Stimulated activated naive CD4-positive, alpha-beta T cell treated with Interleukin-2 at 50 U/mL for 16 hours (primary cell): ENCODE measurements around the gene DUOX2.
"Not testable (repeated sequence)": the region's sequence is repeated elsewhere in the genome, so short reads cannot be mapped to it uniquely, and the experiment has no call there.

Experiments used
- DNase-seq: peaks from one replicate; lab custom pipeline; 2025; lab: John Stamatoyannopoulos, UW

The DUOX2 gene

DNA sequence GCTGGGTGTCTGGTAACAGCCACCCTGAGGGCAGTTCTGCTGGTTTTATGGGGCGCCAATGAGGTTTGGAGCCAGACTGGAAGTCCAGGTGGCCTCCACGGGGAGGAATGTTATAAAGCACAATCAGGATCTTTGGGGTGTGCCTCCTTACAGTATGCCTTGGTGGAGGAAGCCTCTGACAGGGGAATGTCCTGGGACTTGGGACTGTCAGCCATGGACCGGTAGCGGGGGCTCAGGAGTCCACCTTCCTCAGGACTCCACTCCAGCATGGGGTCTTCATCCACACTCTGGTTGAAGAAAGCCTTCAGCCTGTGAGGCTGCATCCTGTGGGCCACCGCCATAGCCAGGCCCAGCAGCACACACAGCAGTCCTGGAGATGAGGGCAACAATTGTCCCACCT, 5.0 kb upstream of the DUOX2 start:
- DNase-seq, result no peak

DNA sequence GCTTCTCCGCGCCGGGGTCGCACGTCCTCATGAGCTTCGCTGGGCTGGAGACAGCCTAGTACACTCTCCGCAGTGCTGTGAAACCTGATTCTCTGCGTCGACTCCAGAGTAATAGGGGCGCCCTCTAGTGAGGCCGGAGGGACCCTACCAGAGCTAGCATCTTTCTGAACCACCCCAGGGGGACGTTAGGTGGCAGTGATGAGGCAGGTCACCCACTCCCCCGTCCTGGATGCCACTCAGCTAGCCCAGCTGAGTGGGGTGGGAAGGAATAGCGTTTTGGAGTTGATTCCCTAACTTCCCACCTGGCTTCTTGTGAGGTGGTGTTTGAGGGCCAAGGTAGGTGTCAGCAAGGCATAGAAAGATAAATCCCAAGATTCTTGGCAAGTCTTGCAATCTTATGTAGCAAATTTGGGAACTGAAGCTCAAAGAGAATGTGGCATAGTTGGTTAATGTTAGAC, 4.2 kb upstream of the DUOX2 start:
- DNase-seq, result peak; percentile 78

DNA sequence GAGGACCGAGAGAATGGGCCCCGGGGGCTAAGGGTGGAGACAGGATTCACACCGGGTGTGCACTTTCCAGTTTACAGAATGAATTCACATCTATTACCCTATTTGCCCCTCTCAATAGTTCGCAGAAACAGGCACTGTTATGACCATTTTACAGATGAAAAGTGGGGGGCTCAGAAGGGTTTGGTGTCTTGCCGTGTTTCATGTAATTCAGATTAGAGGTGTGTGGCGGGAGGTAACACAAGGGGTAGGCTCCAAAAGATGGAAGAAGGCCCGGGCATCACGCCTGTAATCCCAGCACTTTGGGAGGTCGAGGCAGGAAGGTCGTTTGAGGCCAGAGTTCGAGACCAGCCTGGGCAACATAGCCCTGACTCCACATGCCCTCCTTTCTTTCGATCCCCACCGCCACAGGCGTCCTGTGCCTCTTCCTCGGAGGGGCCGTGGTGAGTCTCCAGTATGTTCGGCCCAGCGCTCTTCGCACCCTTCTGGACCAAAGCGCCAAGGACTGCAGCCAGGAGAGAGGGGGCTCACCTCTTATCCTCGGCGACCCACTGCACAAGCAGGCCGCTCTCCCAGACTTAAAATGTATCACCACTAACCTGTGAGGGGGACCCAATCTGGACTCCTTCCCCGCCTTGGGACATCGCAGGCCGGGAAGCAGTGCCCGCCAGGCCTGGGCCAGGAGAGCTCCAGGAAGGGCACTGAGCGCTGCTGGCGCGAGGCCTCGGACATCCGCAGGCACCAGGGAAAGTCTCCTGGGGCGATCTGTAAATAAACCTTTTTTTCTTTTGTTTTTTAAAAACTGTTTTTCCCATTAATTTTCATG, 3.5 kb upstream of the DUOX2 start:
- no peak for DNase-seq

DNA sequence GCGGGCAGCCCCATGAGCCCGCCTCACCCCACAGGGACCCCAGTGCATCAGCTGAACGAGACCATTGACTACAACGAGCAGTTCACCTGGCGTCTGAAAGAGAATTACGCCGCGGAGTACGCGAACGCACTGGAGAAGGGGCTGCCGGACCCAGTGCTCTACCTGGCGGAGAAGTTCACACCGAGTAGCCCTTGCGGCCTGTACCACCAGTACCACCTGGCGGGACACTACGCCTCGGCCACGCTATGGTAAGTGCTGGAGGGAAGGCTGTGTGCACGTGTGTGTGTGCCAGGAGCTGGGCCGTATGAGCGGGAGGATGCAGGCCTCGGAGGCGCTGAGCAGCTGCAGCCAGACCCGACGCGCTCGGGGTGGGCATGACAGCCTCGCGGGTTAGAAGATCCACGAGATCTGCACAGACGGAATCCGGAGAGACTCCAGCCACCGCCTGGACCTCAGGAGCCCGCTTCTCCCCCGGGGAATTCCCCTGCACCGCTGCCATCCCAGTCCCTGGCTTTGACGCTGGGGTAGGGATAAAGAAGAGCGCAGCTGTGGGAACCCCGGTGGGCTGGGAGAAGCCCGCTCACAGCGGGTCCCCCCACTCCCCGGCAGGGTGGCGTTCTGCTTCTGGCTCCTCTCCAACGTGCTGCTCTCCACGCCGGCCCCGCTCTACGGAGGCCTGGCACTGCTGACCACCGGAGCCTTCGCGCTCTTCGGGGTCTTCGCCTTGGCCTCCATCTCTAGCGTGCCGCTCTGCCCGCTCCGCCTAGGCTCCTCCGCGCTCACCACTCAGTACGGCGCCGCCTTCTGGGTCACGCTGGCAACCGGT, 2.7 kb upstream of the DUOX2 start:
- no peak for DNase-seq

DNA sequence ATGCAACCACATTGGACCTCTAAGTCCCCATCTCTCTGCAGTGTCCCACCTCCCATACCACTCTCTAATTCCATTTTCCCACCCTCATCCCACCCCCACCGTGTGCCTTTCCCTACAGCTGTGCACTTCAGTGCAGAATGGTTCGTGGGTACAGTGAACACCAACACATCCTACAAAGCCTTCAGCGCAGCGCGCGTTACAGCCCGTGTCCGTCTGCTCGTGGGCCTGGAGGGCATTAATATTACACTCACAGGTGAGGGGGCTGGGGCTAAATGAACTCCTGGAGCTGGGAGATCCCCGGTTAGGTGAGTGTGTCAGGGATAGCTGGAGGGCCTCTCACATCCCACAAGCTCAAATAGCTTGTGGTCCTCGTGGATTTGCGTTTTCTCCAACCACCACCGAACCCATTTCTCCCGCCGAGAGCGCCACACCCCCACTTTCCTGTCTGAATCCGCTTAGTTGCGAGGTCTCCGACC, 2.1 kb upstream of the DUOX2 start:
- DNase-seq, result no peak

DNA sequence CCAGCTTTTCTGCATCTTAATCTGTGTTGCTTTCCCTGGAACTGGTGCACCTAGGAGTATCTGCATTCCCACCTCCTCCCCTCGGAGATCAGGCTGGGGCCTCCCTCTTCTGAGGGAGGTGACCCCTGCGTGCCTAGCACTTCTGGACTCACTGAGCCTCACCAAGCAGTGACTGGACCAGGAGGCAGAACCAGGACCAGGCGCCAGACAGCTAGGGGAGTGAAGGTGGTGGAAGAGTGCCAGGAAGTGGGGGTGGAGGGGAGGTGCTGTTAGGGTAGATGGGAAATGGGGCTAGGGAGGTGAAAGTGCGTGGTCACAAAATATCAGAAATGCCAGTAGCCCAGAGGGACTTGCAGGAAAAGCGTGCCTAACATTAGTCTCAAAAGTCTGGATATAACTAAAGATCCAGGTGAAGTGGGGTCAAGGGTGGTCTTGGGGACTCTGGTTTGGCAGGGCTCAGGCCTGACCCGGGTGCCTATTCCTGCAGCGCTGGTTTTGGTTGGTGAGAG, 1.4 kb upstream of the DUOX2 start:
- DNase-seq, result no peak

DNA sequence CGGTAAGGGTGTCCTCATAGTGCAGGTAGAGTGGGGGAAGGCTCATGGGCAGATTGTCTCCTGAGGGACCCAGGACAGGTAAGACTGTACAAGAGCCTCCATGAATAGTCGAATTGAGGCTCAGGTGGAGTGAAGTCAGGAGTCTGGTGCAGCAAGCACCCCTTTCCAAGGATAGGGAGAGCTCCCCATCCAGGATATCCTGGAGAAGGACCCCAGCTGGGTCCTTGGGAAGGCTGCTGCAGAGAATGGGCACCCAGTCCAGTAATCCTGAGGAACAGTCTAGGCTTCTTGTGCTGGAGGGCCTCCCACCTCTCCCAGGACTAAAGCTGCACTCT, 746 bp upstream of the DUOX2 start:
- no peak for DNase-seq

DNA sequence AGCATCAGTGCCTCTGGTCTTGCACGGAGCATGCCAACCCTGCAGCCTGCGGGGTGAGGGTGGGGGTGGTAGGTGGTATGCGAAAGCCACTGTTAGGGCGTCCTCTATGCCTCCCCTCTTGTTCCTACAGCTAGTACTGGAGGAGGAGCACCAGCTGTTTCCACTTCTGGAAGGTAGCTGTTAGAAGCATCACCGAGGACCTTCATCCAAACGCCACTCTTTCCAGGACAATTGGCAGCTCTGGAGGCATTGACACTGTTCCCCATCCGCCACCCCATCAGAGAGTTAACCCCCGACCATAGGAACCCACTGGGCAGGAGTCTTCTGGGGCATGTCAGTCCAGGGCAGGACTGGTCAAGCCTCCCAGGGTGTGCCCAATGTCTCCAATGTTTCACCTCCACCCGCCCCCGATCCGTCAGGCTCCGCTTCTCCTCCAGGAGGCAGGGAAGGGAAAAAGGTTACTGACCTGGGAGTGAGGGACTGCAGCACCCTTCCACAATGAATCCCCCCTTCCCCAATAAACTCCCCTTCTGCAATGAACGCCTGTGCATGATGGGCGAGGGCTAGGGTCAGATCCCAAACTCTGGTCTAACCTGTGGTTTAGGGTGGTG, 487 bp downstream of the DUOX2 start:
- no peak for DNase-seq

DNA sequence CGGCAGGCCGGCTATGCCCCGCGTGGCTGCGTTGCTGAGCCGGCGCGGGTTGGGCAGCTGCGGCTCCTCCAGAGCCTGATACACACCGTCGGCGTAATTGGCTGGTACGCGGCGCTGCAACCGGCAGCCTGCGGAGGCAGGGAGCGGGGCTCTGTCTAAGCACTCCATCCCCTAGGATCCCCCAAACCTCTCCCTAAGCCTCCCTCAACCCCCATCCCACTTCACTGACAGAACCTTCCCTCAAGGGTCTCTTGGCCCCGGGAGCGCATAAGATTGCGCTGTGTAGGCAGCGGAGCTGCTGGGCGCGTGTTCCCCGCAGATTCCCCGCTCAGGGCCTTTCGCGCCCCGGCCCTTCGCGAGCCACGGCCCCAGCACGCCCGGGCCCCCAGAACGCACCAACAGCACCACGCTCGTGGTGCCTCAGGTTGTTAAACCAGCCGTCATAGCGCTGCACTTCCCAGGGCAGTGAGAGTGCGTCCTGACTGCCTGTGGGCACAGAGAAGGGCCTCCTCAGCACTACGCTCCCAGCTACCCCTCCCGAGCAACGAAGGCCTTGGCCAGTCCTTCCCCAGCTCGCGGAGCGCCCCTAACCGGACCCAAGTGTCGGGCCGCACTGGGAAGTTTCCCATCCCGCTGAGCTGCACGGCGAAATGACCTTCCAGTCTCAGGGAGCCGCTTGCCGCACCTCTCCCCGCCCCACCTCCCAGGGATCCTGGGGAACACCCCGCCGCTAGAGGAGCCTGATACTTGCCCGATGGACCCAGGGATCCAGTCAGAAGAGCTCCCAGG, 1.2 kb downstream of the DUOX2 start:
- DNase-seq, result no peak

DNA sequence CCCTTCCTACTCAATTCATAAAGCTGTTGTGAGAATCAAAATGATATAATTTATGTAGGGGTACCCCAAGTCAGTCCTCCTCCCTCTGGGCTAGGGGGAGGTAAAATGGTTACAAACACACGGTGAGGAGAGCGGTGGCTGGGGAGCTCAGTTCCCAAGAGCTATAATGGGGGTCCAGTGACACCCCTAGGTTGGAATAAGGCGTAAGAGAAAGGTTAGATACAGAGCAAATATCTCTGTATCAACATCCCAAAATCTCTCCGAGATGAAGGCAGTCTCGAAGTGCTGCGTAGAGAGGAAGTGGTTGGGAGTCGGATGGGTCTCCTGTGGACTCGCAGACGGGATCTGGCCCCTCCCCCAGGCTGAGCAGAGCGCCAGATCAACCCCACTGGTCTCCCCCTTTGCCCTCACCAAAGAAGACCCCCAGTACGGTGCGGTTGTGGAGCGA, 1.8 kb downstream of the DUOX2 start:
- no peak for DNase-seq

DNA sequence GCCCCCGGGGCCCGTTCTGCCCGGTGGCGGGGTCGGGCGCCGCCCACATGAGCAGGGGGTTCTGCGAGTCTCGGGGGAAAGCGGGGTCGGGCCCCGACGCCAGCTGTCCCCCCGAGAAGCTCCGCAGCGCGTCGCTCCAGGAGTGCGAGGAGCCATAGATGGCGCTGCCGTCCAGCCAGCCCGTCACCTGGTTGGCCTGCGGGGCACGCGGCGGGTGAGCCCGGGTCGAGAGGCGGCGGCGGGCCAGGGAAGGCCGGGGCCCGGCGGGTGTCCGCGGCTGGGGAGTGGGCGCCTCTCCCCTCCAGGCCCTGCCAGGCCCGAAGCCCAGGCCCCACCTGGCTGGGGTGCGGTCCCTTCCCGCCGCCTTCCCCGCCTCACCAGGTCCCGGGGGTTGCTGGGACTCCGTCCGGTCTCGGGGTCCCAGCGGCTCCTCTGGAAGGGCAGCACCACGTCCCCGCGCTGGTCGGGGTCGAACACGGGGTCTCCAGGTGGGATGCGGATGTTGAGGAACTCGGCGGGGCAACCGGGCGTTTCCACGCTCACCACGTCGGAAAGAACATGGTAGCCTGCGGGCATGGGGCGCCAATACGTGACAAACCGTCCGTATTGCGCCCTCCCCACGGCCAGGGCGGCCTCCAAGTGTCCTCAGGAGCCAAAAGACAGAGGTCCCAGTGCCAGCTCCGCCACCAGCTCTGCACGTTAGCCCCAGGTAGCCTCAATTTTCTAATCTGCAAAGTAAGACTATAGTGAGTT, 2.4 kb downstream of the DUOX2 start:
- DNase-seq, result no peak

DNA sequence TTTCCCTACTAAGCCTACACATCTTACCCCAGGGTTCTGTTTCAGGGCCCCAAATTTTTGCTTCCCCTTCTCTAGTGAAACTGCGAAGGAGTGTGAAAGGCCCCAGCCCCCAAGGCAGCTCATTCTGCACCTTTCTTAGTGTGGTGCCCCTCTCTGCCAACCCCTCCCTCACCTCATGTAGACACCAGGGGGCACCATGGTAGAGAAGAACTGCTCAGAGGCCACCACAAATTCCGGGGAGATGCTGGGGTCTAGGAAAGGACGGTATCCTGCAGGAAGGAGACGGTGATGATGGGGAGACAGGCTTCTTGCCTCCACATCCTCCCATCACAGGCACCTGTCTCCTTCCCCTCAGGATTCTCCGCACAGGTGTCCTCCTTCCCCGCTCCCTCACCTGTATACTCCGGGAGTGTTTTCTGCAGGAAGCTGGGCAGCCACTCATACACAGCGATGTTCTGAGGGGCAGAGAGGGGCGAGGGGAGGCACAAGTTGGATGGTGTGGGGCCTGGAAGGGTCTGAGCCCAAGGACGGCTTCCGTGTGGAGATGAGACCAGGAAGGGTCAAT, 3.6 kb downstream of the DUOX2 start:
- DNase-seq, result no peak

DNA sequence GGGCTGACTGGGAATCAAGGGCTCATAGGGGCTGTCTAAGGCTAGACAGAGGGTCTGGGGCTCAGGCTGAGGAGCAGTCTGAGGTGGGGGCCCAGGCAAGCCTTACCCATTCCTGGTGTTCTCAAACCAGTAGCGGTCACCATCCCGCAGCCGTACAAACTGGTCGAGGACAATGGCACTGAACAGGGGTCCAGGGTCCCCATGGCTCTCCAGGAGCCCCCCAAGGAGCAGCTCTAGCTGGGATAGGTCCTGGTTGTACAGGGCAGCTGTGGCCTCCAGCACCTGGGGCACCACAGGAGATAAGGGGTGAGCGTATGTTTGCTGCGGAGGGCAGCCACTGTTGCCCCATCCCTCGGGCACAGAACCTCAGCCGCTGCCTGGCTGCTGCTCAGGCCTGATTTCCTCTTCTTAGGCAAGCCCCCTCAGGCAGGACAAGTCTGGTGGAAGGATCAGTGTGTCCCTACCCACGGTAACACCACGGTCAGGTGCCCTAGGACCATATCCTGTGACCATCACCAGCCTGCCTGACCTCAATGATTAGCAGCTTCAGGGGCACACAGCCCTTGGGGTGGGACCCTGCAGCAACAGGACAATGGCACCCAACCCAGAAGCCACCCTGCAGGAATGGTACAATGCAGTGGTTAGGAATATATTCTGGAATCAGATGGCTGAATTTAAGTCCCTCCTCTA, 5.9 kb downstream of the DUOX2 start:
- DNase-seq, result no peak

DNA sequence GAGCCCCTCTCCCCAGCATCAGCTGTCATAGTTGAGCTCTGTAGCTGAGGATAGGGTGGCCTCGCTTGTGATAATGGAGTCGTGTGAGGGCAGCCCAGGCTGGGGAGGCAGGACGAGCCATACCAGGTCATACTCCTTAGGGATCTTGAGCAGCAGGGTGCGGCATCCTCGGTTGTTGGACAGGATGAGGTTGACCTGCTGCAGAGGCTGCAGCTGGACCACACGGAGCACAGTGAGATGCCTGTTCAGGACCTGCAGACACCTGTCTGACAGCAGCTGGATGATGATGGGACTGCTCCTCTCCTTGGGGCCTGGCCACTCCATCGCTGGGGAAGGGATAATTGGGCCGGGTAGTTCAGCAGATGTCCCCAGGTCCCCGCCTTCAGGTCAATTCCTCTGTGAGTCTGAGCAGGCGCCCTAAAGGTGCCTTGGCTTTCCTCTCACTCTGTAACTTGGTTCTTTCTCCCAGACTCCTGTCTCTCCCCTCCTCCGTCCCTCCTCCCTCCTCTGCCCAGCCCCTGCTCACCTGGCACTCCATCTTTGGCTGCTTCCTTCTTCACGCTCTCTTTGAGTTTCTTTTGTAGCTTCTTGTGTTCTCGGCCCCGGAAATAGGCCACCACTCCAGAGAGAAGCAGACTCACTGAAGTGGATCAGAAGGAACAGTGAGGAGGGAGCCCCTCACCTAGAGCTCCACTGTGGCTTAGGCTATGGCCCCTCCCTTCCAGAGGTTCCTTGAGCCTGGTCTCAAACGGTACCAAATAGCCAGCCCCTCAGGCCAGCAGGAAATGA, 7.8 kb downstream of the DUOX2 start:
- DNase-seq, result no peak

DNA sequence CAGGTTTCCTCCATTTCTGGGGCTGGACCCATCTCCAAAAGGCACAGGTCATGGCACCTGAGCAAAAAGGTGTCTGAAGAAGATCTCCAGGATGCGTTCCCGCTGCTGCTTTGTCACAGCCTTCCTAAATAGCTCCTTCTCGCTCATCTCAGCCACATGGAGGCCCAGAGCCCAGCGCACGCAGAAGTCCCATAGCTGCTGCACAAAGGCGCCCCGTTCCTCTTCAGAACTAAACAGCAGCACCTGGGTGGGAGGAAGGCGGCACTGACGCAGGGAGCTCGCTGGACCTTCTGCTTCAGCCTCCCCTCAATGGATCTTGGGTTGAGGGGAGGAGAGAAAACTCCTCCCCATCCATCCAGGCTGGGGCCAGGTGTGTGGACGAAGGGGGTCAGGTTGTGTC, 8.4 kb downstream of the DUOX2 start:
- DNase-seq, result no peak

DNA sequence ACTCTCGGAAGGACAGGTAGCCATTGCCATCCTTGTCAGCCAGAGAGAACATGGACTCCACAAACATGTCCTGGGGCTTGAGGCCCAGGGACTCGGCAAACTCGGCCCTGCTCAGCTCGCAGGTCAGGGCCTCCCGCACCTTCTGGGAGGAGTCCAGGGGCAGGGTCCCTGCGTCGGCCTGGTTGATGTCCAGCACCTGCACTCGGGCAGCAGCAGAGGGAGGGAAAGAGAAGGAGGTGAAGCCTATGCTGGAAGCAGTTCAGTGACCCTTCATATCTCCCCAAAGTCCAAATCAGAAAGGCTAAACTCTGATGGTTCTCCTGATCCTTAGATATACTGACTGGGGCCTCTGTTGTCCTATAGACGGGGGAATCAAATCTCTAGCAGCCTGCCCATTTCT, 9.8 kb downstream of the DUOX2 start:
- DNase-seq, result not testable (repeated sequence)

DNA sequence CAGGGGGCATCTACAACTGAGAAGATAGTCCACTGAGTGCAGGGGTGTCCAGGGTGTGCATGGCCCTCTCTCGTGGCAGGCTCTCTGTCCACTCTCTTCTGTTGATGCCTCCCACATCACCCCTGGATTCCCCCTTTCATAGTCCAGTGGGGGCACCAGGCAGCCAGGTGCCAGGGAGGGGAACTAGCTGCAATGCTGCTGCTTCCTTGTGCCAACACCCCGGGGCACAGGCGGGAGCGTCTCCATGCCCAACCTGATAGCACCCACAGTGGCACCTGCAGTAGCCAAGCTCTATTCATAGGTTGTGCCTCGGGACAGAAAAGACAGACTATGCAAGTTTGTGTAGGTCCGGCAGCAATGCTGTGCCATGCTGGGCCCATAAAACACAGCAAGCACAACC, 11.7 kb downstream of the DUOX2 start:
- DNase-seq, result no peak

DNA sequence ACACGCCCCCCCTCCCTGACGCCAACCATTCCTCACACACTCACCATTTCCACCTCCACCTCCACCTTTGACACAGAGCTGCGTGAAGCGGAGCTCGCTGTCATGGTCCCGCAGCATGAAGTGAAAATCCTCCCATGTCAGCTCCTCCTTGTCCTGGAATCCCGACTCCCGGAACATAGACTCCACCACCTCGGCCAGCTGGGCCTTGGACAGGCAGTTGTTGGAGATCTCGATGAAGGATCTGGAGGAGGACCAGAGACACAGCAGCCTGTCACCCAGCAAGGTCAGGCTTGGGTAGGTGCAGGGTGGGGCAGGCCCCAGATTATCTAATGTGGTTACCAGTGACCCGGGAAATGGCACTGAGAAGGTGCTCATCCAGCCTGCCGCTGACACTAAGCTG, 12.2 kb downstream of the DUOX2 start:
- DNase-seq, result no peak
